H9 (cell line): Measurements from ENCODE around the gene SCNN1G. TPM values are rescaled to one million over a fixed set of nuclear protein-coding genes. Genes with fewer than 3 reads are reported as not detected.
A peak's percentile ranks its signal among the peaks of the same experiment; 100 is the strongest.

ENCODE experiments used
- DNase-seq: peaks from one replicate; pipeline ENCODE4 v3.0.0-alpha.2; 2017
- H2AFZ ChIP-seq: one replicate; pipeline ENCODE4 v1.6.1; 2013; ENCODE audit warnings: mild to moderate bottlenecking, low read length, control low read depth, moderate library complexity
- H2AK5ac ChIP-seq: 2 replicates; pipeline ENCODE4 v1.6.1; 2013; ENCODE audit warnings: low read length, control low read depth, mixed read lengths; ENCODE audit not compliant: insufficient read length
- H2BK120ac ChIP-seq: one replicate; pipeline ENCODE4 v1.6.1; 2013; ENCODE audit warnings: low read depth, mild to moderate bottlenecking, low read length, control low read depth, inconsistent platforms; ENCODE audit not compliant: poor library complexity, severe bottlenecking
- H2BK12ac ChIP-seq: 2 replicates; pipeline ENCODE4 v1.6.1; 2013; ENCODE audit warnings: low read length, control low read depth, mixed read lengths, low read depth; ENCODE audit not compliant: insufficient read length
- H2BK15ac ChIP-seq: 2 replicates; pipeline ENCODE4 v1.6.1; 2013; ENCODE audit warnings: low read depth, low read length, control low read depth
- H2BK20ac ChIP-seq: one replicate; pipeline ENCODE4 v1.6.1; 2013; ENCODE audit warnings: low read depth, mild to moderate bottlenecking, low read length, control low read depth, inconsistent platforms; ENCODE audit not compliant: poor library complexity, severe bottlenecking
- H2BK5ac ChIP-seq: 2 replicates; pipeline ENCODE4 v1.6.1; 2013; ENCODE audit warnings: low read length, control low read depth, mixed read lengths; ENCODE audit not compliant: insufficient read length
- H3K14ac ChIP-seq: 2 replicates; pipeline ENCODE4 v1.6.1; 2013; ENCODE audit warnings: low read length, control low read depth; ENCODE audit not compliant: insufficient read depth
- H3K18ac ChIP-seq: 2 replicates; pipeline ENCODE4 v1.6.1; 2013; ENCODE audit warnings: low read depth, mild to moderate bottlenecking, mixed read lengths, low read length, control low read depth; ENCODE audit not compliant: insufficient read length
- H3K23ac ChIP-seq: 2 replicates; pipeline ENCODE4 v1.6.1; 2013; ENCODE audit warnings: low read length, control low read depth, mixed read lengths, low read depth; ENCODE audit not compliant: insufficient read length
- H3K23me2 ChIP-seq: 2 replicates; pipeline ENCODE4 v1.6.1; 2013; ENCODE audit warnings: low read depth, mild to moderate bottlenecking, mixed read lengths, low read length, control low read depth; ENCODE audit not compliant: insufficient read length, poor library complexity, severe bottlenecking
- H3K27ac ChIP-seq: 2 replicates; pipeline ENCODE4 v1.5.1; 2013; ENCODE audit warnings: low read length, control low read depth, mixed read lengths, low read depth; ENCODE audit not compliant: insufficient read length
- H3K27me3 ChIP-seq: 2 replicates; pipeline ENCODE4 v1.6.1; 2013; ENCODE audit warnings: low read length, control low read depth, inconsistent platforms; ENCODE audit not compliant: insufficient read depth
- H3K4ac ChIP-seq: 2 replicates; pipeline ENCODE4 v1.6.1; 2013; ENCODE audit warnings: low read depth, mild to moderate bottlenecking, control low read depth, inconsistent platforms, low read length, moderate library complexity
- H3K4me1 ChIP-seq: 2 replicates; pipeline ENCODE4 v1.6.1; 2013; ENCODE audit warnings: low read length, control low read depth, inconsistent platforms; ENCODE audit not compliant: insufficient read depth
- H3K4me2 ChIP-seq: 2 replicates; pipeline ENCODE4 v1.6.1; 2013; ENCODE audit warnings: low read length, control low read depth, mixed read lengths; ENCODE audit not compliant: insufficient read length, insufficient read depth
- H3K56ac ChIP-seq: 2 replicates; pipeline ENCODE4 v1.6.1; 2013; ENCODE audit warnings: low read depth, mild to moderate bottlenecking, mixed read lengths, low read length, control low read depth; ENCODE audit not compliant: insufficient read length
- H3K79me1 ChIP-seq: 2 replicates; pipeline ENCODE4 v1.6.1; 2013; ENCODE audit warnings: low read depth, mild to moderate bottlenecking, moderate library complexity, low read length, control low read depth, inconsistent platforms; ENCODE audit not compliant: insufficient read depth, poor library complexity, severe bottlenecking
- H3K79me2 ChIP-seq: 2 replicates; pipeline ENCODE4 v1.6.1; 2013; ENCODE audit warnings: low read length, control low read depth, inconsistent platforms; ENCODE audit not compliant: insufficient read depth
- H3K9ac ChIP-seq: 2 replicates; pipeline ENCODE4 v1.6.1; 2013; ENCODE audit warnings: low read length, control low read depth, mixed read lengths; ENCODE audit not compliant: insufficient read length; ENCODE audit errors: extremely low read depth
- H3K9me3 ChIP-seq: one replicate; pipeline ENCODE4 v1.6.1; 2013; ENCODE audit warnings: low read depth, low read length, inconsistent platforms; ENCODE audit not compliant: control insufficient read depth
- H3T11ph ChIP-seq: one replicate; pipeline ENCODE4 v1.6.1; 2013; ENCODE audit warnings: mild to moderate bottlenecking, low read length, control low read depth, inconsistent platforms
- H4K20me1 ChIP-seq: one replicate; pipeline ENCODE4 v1.6.1; 2013; ENCODE audit not compliant: control insufficient read depth, insufficient read length, insufficient read depth
- H4K5ac ChIP-seq: 2 replicates; pipeline ENCODE4 v1.6.1; 2013; ENCODE audit warnings: low read depth, mild to moderate bottlenecking, mixed read lengths, low read length, control low read depth; ENCODE audit not compliant: insufficient read length
- H4K8ac ChIP-seq: replicated peaks from 2 replicates; pipeline ENCODE4 v1.6.1; 2013; ENCODE audit warnings: low read length, control low read depth, mixed read lengths, low read depth; ENCODE audit not compliant: insufficient read length
- H4K91ac ChIP-seq: 2 replicates; pipeline ENCODE4 v1.6.1; 2013; ENCODE audit warnings: low read depth, mild to moderate bottlenecking, moderate library complexity, mixed read lengths, low read length, control low read depth; ENCODE audit not compliant: insufficient read length
- H3K27ac Mint-ChIP-seq, 3 experiments: 2 replicates in 2 of 3; 3 replicates in 1 of 3; pipeline ENCODE4 v1.8.0; 2020 to 2021; ENCODE audit warnings: mixed read lengths in 3 of 3, mild to moderate bottlenecking in 1 of 3, moderate library complexity in 1 of 3
- H3K27me3 Mint-ChIP-seq: 2 replicates; pipeline ENCODE4 v1.8.0; 2021; ENCODE audit warnings: low read depth, mild to moderate bottlenecking, moderate library complexity, mixed read lengths
- H3K36me3 Mint-ChIP-seq, 3 experiments: 2 replicates in 2 of 3; 3 replicates in 1 of 3; pipeline ENCODE4 v1.8.0; 2020 to 2021; ENCODE audit warnings: low read depth in 3 of 3, mixed read lengths in 3 of 3; ENCODE audit not compliant: insufficient read depth in 1 of 3
- H3K4me1 Mint-ChIP-seq, 2 experiments: 2 replicates each; pipeline ENCODE4 v1.8.0; 2020; ENCODE audit warnings: mixed read lengths in 2 of 2
- H3K4me3 Mint-ChIP-seq, 2 experiments: 2 replicates in 1 of 2; 3 replicates in 1 of 2; pipeline ENCODE4 v1.8.0; 2020 to 2021; ENCODE audit warnings: mild to moderate bottlenecking in 2 of 2, mixed read lengths in 2 of 2, moderate library complexity in 1 of 2
- H3K9me3 Mint-ChIP-seq, 2 experiments: 2 replicates in 1 of 2; 3 replicates in 1 of 2; pipeline ENCODE4 v1.8.0; 2020; ENCODE audit warnings: mild to moderate bottlenecking in 2 of 2, mixed read lengths in 2 of 2, moderate library complexity in 1 of 2
- WGBS: extraction: QIAGEN DNeasy Blood & Tissue Kit; methylation state at CpG from one replicate; pipeline ENCODE4 v1.1.7; 2013; ENCODE audit warnings: missing lambda C conversion rate, low lambda C conversion rate, mixed read lengths; ENCODE audit not compliant: insufficient read length; ENCODE audit errors: extremely low coverage; 5-methylcytosine and 5-hydroxymethylcytosine counted together
- long read RNA-seq: library from polyadenylated mRNA; unstranded; transcript quantifications from one replicate; pipeline ENCODE4 v2.0.0, GENCODE V29; 2020
- total RNA-seq: library from RNA; stranded (reverse); gene quantifications from 2 replicates; pipeline ENCODE4 v1.2.1, GENCODE V29; 2021
- TF ChIP-seq, protein P1 (sequence below): fragments of 200-600 bp; sonication (generic); conservative IDR thresholded peaks from 3 replicates; pipeline ENCODE4 v1.8.0; 2021; ENCODE audit warnings: antibody characterized with exemption, mild to moderate bottlenecking

The SCNN1G gene, protein sequence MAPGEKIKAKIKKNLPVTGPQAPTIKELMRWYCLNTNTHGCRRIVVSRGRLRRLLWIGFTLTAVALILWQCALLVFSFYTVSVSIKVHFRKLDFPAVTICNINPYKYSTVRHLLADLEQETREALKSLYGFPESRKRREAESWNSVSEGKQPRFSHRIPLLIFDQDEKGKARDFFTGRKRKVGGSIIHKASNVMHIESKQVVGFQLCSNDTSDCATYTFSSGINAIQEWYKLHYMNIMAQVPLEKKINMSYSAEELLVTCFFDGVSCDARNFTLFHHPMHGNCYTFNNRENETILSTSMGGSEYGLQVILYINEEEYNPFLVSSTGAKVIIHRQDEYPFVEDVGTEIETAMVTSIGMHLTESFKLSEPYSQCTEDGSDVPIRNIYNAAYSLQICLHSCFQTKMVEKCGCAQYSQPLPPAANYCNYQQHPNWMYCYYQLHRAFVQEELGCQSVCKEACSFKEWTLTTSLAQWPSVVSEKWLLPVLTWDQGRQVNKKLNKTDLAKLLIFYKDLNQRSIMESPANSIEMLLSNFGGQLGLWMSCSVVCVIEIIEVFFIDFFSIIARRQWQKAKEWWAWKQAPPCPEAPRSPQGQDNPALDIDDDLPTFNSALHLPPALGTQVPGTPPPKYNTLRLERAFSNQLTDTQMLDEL
- 0.74 and 0.92 TPM in 2 replicates for total RNA-seq
- long read RNA-seq, partial matches to known transcripts = 0 of 2 reads
- long read RNA-seq, other reads (novel, unspliced or antisense) = 0 of 2 reads

DNA sequence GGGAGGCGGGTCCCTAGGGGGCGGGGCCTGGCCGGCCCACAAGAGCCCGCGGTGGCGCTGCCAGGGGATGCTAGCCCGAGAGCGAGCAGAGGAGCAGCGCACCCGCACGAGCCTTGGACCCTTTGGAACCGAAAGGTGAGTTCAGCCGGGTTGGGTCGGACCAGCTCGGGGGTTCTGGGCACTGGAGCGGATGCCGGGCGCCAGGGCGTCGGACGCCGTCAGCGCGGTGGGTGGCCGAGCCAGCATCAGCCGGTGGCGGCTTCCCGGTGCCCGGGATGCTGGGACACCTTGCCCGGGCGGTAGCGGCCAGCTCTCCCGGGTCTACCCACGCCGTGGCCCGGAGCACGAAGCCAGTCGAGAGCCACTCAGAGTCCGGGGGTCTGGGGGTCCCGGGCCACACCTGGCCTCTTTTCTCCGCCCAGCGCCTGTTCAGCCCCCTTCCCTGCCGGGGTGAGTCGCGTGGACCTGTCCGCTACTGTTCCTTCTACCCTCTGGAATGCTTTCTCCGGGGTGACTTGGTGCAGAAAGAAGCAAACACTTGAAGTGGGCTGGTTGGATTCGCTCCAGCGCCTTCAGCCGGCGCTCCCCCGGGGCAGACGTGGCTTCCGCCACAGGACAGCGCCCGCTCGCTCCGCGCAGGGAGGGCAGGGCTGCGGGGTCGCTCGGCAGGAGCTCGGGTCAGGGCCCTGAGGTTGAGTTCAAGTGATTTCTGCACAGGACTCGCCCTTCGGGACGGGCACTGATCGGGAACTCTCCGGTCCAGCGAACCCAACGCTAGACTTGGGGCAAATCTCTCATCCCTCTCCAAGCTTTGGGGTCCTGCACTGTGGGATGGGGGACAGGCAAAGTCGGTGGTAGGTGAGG lies at the start of gene SCNN1G:
Gene SCNN1G (plus strand): TSS at position 67 of the 864 bp plus-strand sequence. CDS start 3,527 bp downstream, outside the sequence.
- DNase-seq = peak; percentile 42
- no peak within 1 kb of the TSS for H3K9ac ChIP-seq
- H3K56ac ChIP-seq = no peak within 1 kb of the TSS
- H2BK120ac ChIP-seq = no peak within 1 kb of the TSS
- H4K91ac ChIP-seq = no peak within 1 kb of the TSS
- H3K79me1 ChIP-seq = no peaks in the 10 kb centered on the region
- H3K4me2 ChIP-seq = peak within 1 kb of the TSS; percentile 75
- H3K18ac ChIP-seq = no peak within 1 kb of the TSS
- no peak within 1 kb of the TSS for H3K27ac ChIP-seq
- H3K79me2 ChIP-seq = no peaks in the 10 kb centered on the region
- H2BK5ac ChIP-seq = no peak within 1 kb of the TSS
- no peak within 1 kb of the TSS for H3K4ac ChIP-seq
- Mint-ChIP-seq H3K4me1 (peaks cover 17 to 25% of the 10 kb centered on the region in 2 experiments), H3K27me3 (peaks cover 45% of the 10 kb centered on the region), H3K36me3 (no peaks in the 10 kb centered on the region; a peak in 1 of 7 replicates), H3K9me3 (peaks cover 0 to 3% of the 10 kb centered on the region in 2 experiments; a peak in 1 of 5 replicates), H3K4me3 (peak within 1 kb of the TSS; percentile 61 to 86), H3K27ac (no peak within 1 kb of the TSS; a peak in 1 of 7 replicates)
- no peak within 1 kb of the TSS for H2BK15ac ChIP-seq
- H3T11ph ChIP-seq = no peak within 1 kb of the TSS
- peaks cover 15% of the 10 kb centered on the region; the same call in 1 of the 2 replicates for H3K27me3 ChIP-seq
- H4K8ac ChIP-seq = no peak within 1 kb of the TSS
- H2BK20ac ChIP-seq = no peak within 1 kb of the TSS
- H3K4me1 ChIP-seq = no peaks in the 10 kb centered on the region
- TF ChIP-seq, protein P1, sequence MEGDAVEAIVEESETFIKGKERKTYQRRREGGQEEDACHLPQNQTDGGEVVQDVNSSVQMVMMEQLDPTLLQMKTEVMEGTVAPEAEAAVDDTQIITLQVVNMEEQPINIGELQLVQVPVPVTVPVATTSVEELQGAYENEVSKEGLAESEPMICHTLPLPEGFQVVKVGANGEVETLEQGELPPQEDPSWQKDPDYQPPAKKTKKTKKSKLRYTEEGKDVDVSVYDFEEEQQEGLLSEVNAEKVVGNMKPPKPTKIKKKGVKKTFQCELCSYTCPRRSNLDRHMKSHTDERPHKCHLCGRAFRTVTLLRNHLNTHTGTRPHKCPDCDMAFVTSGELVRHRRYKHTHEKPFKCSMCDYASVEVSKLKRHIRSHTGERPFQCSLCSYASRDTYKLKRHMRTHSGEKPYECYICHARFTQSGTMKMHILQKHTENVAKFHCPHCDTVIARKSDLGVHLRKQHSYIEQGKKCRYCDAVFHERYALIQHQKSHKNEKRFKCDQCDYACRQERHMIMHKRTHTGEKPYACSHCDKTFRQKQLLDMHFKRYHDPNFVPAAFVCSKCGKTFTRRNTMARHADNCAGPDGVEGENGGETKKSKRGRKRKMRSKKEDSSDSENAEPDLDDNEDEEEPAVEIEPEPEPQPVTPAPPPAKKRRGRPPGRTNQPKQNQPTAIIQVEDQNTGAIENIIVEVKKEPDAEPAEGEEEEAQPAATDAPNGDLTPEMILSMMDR = peak; percentile 33; the same call in 1 of the 3 replicates
- H4K20me1 ChIP-seq = no peaks in the 10 kb centered on the region
- no CpG with 5 or more reads among the region's 71 CpGs for WGBS
- no peak within 1 kb of the TSS for H2BK12ac ChIP-seq
- no peak within 1 kb of the TSS for H2AK5ac ChIP-seq
- H4K5ac ChIP-seq = no peak within 1 kb of the TSS
- no peak within 1 kb of the TSS for H2AFZ ChIP-seq
- no peaks in the 10 kb centered on the region for H3K9me3 ChIP-seq
- no peak within 1 kb of the TSS for H3K23ac ChIP-seq
- H3K23me2 ChIP-seq = peaks cover 6% of the 10 kb centered on the region
- H3K14ac ChIP-seq = no peak within 1 kb of the TSS
